HG03025 (cell line): ENCODE results near the gene HES6.

Experiments
- ATAC-seq: cut with Tn5 transposase; IDR thresholded peaks from one replicate; pipeline ENCODE4 v1.9.1; 2021; ENCODE audit warnings: mild to moderate bottlenecking, moderate library complexity; ENCODE audit not compliant: unreplicated experiment, low FRiP score

Gene HES6

DNA sequence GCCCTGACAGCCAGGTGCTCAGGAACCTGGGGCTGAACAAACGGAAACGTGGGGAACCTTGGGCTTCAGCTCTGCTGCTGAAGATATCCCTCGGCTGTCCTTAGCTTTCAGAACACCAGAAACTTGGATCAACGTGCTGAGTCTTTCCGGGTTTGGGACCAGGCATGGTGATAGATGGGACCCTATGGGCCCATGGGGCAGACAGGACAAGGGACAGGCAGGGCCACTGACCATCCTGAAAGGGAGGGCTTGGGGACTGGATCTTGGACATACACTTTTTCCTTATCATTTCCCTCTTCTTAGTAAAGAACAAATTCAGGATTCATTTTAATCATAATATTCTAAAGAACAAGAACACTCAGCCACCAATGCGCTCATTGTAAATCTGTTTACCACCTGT lies 16.3 kb upstream of the HES6 start:
- no peak for ATAC-seq

DNA sequence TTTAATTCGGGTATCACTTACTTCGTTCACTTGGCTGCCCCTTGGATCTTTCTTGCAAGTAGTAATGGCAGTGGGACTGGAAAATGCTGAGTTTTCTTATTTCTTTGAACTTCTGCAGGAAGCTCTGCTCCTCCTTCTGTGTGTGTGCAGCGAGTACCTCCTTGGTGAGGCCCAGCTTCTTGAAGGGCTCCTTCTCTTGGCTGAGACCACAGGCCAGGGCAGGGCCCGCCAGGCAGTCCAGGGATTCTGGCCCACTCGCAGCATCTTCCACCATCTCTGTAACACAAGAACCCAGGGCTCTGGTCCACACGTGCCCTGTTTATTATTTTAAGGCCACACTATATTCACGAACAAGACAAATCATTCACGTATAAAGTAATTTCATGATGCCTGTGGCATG lies 15.8 kb upstream of the HES6 start:
- no peak for ATAC-seq

DNA sequence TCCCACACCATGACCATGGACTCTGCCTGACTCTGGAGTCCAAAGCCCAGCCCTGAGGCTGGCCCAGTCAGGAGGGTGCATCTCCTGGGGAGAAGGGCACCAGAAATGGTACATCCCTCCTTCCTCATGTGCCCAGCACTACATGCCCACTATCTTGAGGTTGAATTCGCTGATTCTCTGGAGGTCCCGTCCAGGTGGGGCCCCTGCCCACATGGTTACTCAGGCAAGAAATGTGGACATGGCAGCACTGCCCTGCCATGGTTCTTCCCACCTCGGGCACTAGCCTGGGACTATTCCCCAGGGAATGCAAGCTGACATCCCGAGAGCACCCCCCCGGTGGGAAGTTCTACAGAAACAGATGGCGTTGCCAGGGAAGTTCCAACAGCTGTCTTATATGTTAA lies 15.3 kb upstream of the HES6 start:
- ATAC-seq = no peak

DNA sequence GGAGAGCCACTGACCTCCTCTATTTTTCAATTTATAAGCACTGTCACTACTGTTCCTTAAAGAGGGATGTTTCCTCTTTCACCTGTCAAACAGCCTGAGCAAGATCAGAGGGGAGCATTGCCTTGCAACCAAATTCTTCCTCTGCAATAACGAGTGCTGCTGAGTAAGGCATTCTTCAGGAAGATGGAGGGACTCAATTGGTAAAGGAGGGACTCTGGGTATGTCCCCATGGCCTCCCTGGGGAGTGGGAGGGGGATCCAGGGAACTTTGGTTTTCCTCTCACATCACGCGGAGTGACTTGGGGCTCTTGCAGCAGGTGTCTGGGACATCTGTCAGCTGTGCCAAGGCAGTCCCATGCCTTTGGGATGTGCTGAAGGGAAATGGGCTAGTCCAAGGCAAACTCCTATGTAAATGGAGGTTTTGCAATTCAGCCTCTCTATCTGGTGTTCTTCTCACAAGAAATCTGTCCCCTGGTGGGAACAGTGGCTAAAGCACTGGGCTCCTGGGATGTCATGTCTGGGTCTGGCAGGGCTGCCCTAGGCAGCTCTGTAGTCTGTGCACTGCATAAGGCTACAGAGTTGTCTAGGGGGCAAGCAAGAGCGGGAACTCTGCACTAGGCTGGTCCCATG lies 14.4 kb upstream of the HES6 start:
- ATAC-seq = no peak

DNA sequence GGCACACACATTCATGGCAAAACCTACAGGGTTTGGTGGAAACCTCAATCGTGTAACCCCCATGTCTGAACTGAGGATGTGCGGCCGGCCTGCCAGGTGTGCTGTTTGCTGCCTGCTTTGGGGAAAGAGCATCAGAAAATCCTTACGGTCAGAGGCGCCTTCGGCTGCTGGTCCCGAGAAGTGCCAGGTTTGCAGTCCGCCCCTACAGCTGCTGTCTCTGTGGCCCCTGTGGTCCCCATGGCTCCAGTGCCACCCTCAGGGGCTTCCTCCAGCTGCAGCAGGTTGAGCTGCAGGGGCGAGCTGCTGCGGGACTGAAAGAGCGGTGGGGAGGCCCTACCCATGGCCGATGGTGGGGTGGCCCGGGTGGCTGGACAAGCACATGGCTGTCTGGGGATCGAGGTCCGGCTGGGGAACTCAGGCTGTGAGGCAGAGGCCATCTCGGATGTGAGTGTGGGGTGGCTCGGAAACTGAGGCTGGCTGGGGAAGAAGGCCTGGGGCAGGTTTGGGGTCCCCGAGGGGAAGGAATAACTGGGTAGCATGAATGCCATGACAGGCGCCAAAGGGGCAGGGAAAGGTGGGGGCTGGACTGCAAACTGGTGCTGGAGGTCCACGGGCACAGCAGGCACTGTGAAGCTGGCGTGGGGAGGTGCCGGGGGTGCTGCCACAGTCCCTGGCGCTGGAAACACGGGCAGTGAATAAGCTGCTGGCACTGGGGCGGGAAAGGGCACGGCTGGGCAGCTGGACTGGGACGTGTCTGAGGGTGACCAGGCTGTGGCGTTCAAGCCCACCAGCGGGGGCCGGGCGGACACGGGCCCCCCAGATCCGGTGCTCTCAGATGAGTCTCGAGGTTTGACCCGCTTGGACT lies 13.2 kb upstream of the HES6 start:
- no peak for ATAC-seq

DNA sequence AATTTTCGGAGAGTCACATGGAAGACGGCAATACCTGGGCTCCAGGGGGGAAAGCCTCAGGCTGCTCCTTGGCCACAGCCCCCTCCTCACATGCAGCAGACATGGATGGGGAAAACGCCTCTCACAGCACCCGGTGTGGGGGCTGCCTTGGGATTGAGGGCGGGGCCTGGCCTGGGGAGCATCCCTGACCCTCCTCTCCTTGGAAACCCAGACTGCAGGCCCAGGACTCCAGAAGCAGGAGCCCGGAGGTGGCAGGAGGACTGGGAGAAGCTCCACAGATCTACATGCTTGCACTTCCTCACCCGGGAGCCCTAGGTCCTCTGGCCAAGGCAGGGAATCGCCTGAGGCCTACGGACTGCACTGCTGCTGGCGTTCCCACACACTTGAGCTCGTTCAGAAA lies 12.1 kb upstream of the HES6 start:
- no peak for ATAC-seq

DNA sequence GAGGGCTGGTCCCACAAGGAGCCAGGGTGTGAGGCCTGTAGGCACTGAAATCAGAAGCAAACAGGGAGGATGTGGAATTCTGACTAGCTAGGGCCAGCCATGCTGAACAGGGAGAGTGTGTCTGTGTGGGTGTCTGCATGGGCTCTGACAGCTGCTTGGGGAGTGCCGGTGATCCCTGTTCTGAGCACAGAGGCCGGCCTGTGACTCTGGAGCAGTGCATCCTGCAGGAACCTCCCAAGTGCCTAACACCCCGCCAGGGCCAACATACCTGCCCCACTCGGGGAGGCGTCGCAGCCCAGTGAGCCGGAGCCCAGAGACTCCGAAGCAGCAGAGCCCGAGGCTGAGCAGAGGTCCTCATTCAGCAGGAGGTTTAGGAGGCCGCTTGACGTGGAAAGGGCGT lies 11.5 kb upstream of the HES6 start:
- no peak for ATAC-seq

DNA sequence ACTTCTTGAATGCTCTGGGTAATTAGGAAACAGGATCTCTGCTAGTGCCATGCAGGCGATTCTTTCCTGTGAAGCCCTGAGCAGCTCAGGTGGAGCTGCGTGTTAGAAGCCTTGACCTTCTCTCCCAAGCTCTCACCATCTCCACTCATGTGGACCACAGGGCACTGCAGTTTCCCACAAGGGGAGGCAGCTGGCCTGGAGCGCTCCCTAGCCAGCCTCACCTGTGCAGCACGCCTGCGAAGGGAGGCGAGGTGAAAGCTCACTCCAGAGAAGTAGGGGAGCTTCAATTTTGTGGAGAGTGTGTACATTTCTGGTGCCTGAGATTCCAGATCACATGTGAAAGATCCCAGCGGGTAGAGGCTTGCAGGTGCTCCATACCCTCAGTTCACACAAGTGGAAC lies 11.1 kb upstream of the HES6 start:
- ATAC-seq = no peak

DNA sequence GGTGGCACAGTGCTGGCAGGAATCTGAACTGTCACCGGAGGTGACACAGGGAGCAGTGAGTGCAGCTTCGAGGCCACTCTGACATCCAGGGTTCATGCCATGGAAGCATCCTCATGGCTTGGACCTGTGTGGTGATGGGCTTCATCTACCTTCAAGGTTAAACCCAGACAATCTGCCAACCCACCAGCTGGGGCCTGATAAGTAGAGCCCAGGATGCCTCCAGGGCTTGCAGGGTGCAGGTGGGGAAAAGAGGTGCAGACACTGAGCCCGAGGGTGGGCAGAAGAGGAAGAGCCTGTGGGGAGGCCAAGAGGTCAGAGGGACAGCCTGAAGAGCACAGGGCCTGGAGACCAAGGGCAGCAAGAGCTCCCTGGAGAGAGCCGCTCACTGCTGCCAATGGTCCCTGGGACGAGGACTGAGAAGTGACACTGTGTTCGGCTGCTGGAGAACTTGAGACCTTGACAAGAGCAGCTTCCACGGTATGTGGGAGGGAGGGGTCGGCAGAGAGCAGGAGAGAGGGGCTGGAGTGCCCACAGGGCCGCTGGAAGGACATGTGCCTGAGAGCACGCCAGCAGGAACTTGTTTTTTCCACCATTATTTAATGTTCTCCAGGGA lies 8.1 kb upstream of the HES6 start:
- no peak for ATAC-seq

DNA sequence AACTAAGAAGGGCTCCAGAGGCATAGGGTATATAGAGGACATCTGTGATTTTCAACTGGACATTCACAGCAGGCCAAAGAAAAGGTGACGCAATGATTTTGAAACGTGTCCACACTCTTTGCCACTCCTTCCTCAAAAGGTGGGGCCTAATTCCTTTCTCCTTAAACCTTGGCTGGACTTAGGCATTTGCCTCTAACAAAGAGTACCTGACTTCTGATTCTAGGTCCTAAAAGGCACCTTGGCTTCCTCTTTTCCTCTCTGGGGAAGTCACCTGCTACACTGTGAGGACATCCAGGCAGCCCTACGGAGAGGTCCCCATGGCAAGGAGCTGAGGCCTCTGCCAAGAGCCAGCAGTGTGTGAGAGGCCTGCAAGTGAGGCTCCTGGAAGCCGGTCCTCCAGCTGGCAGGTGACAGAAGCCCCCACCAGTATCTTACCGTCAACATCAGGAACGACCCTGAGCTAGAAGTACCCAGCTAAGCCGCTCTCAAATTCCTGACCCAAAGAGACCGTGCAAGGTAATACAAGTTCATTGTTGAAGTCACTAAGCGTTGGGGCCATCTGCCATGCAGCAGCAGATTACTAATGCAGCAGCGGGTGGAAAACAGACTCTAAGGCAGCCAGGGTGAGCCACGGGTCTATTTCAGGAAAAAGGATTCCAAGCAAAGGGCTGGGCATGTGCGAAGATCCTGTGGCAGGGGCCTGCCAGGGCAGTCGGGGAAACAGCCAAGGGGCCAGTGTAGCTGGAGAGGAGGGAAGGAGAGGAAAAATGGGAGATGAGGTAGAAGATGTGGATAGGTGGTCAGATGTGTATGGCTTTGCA lies 7.4 kb upstream of the HES6 start:
- no peak for ATAC-seq

DNA sequence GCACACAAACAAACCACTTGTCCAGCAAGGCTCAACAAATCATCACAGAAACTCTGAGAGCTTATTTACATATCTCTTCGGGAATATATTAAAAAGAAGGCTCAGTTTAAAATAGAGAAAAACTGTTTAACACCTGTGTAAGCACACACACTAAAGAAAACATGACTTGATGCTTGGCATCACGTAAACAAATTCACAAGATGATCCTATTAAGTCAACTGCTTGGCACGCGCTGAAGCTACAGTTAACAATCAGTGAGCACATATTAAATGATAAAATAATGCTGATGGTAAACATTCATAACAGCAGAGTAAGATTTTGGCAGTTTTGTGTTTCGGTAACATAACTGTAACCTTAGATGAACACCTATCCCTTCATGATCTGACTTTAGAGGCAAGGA lies 4.3 kb upstream of the HES6 start:
- no peak for ATAC-seq

DNA sequence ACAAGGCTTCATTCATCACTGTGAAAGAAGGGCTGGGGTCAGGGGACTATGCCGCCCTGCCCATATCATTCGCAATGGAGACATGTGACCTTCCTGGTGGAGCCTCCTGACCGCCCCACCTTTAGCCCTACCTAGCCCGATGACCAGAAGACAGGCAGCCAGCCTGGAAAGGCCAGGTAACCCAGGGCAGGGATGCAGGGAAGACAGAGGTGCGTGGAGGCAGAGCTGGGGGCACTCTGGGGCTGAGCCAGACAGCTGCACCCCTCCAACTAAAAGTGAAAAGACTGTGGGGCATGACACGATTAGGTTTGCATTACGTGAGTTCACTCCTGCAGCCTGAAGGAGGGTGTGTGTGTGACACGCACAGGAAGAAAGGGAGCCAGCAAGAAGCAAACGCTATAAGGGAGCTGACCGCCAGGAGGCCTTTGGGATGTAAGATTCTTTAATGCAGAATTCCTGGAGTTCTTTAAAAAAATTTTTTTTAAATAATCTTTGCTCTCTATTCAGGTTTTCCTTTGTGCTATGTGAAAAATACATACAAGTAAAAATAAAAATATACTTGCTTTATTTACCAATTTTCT lies 3.7 kb upstream of the HES6 start:
- no peak for ATAC-seq

DNA sequence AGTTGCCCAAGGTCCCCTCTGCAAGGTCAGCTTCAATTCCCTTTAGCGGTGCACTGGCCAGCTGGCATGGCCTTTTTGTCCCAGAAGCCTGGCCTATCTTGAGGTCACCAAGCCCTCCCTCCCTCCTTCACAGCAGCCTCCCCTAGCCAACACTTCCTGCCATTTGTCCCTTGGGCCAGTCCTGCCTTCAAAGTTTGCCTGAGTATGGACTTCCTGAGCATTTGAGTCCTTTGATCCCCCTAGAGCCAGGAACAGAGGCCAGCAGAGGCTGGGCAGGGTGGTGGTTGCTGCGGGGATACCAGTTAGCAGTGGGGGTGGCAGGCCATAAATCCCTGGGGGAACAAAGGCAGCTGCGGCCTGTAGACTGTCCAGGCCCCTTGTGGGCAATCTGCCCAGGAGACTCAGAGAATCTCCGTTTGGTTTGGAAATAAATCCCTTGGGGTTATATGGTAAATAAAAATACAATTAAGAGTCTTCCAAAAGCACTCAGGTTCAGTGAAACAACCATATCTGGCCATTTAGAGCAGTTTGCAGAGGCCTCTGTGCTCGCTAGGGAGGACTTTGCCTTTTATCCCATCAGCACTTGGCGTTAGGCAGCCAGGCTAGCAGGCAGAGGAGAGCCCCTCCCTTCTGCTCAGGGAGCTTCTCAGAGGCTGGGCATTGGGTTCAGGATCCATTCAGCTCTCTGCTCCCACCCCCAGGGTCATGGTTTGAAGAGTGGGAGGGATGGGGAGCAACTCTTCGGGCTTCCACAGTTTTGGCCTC lies 3.1 kb upstream of the HES6 start:
- no peak for ATAC-seq

DNA sequence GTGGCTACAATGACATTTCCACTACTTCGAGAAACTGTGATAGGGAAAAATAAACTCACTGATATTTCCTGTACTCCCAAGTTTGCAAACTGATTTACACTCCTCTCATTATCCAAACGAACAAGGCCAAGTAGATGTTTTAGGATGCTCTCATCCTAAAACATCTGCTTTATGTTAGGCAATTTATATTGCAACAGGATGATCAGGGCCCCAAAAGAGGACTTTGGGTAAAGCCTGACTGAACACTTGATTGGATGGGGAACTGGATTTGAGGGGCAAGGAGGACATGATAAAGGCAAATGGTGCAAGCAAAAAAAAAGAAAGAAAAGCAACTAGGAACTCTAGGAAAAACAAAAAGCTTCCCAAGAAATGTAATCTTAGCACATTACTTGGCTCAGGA lies 2.1 kb upstream of the HES6 start:
- ATAC-seq = no peak

DNA sequence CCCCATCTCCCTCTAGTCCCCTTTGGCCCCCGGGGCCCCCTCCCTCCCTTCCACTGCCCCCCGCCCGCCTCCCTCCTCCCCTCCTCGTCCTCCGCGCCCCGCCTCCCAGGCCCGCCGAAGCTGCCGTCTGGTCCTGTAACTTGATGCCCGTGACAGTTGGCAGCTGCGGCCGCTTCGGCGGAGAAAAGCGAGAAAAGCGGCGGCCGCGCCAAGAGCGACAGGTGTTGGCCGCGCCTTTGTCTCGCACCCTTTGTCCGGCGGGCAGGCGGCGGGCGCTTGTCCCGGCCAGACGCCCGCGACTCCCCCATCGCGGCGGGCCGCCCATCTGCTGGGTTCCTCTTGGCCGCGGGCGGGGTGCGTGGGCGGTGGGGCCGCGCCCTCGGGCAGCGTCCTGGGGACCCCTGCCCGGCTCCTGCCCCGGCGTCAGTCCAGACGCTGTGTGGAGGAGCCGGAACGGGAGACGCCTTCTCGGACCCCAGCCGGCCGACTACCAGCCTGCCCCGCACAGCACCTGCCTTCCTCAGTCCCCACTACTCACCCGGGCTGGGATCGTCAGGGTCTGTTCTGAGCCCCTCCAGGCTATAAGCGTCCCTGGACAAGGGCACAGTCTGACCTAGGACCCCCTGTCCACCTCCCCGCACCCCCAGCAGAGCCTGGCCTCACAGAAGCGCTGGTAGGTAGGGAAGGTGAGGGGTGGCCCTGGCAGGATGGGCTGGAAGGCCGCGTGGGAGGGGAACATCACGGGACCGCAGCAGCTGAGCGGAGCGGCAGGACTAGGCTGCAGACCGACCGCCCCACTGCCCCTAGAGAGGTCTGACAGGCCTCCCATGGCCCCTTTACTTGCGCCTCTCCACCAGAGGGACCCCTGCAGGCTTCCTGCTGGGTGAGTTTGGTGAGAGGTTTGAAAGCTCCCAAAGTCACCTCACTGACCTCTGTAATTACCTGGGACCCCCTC lies 1.2 kb upstream of the HES6 start:
- ATAC-seq = no peak

DNA sequence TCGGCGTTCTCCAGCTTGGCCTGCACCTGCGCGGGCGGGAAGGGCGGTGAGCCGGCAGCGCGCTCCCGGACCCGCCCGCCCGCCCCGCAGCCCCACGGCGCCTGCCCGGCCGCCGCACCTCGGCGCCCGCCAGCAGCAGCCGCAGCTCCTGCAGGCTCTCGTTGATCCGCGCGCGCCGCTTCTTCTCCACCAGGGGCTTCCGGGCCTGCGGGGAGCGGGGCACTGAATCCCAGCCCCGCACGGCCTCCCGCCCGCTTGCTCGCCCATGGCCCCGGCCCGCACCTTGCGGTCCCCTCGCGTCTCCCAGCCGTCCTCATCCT lies 335 bp downstream of the HES6 start:
- ATAC-seq = peak; percentile 14

DNA sequence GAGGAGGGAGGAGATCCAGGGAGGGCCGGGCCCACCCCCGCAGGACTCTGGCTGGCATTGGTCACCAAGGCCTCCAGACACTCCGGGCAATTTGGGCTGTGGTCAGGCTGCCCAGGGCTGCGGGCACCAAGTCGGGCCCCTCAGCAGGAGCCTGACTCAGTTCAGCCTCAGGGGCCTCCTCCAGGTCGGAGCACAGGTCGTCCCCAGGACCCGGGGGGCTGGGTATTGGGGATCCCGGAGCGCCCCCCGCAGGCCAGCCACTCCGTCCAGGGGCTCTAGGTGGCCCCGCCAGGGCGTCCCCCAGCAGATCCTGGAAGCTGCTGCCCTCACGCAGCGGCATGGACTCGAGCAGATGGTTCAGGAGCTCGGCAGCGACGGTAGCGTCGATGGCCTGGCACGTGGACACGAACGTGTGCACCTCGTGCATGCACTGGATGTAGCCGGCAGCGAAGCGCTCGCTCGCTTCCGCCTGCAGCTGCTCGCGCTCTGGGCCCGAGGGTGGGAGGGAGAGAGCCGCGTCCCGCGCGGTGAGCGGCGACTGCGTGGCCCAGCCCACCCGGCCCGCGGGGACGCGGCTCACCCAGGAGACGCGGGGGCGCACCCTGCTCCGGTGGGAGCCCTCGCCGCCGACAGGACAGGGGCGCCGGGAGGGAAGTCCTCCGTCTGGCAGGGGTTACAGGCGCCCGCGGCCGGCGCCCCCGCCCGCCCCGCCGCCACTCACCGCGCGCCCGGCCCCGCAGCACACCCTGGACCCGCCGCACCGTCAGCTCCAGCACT lies 884 bp downstream of the HES6 start:
- ATAC-seq = no peak

DNA sequence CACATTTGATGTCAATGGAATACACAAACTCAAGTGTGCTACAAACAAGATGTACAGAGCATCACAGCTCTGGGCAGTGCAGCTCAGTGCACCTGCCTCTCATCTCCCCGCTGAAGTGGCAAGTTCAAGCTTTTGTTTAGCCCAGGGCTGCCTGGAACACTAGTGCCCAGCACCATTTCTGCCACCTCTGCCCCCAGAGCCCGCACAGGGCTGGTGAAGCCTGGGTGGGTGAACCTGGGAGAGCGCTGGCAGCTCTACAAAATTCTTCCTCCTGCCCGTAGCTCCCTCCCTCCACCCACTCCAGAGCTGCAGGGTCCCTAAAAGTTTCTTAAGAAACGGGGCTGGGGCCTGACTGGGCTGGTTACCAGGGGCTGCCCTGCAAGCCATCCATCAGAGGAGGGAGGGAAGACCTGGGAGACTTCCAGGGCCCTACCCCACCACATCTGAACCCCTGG lies 1.5 kb downstream of the HES6 start:
- no peak for ATAC-seq
